H1 (cell line): Measurements from ENCODE around the gene STIL.

Experiments used
- CBX5 ChIP-seq: fragments of 300-800, 300-1000 bp; sonication (generic); IDR thresholded peaks from 2 replicates; pipeline ENCODE4 v1.7.1; 2016; ENCODE audit warnings: antibody characterized with exemption, low read length, low read depth
- CHD2 ChIP-seq: IDR thresholded peaks from 2 replicates; pipeline ENCODE4 v1.6.1; 2012; ENCODE audit warnings: low read length, improper control_type of control experiment
- CTCF ChIP-seq, 3 experiments: IDR thresholded peaks; 1 replicate in 2 of 3; 2 replicates in 1 of 3; pipeline versions ENCODE4 v1.5.1 to v1.6.1; 2011; ENCODE audit warnings: low read length in 3 of 3, mild to moderate bottlenecking in 3 of 3, inconsistent platforms in 2 of 3, low read depth in 1 of 3, moderate library complexity in 1 of 3; ENCODE audit not compliant: insufficient read depth in 1 of 3; ENCODE audit errors: control extremely low read depth in 1 of 3
- EP300 ChIP-seq, 2 experiments: IDR thresholded peaks; 1 replicate in 1 of 2; 2 replicates in 1 of 2; pipeline ENCODE4 v1.6.1; 2011 to 2012; ENCODE audit warnings: low read depth in 2 of 2, low read length in 2 of 2, mild to moderate bottlenecking in 2 of 2, borderline replicate concordance in 1 of 2, inconsistent platforms in 1 of 2, moderate library complexity in 1 of 2
- HDAC6 ChIP-seq: IDR thresholded peaks from one replicate; pipeline ENCODE4 v1.7.1; 2012; ENCODE audit warnings: low read depth, mild to moderate bottlenecking, inconsistent platforms, low read length, moderate library complexity
- JUND ChIP-seq: IDR thresholded peaks from 2 replicates; pipeline ENCODE4 v1.6.1; 2011; ENCODE audit warnings: mild to moderate bottlenecking, improper control_type of control experiment, low read length
- POLR2A ChIP-seq, 2 experiments: IDR thresholded peaks; 1 replicate in 1 of 2; 2 replicates in 1 of 2; pipeline ENCODE4 v1.6.1; 2011; ENCODE audit warnings: low read depth in 2 of 2, low read length in 2 of 2, mild to moderate bottlenecking in 2 of 2; ENCODE audit errors: control extremely low read depth in 1 of 2
- RAD21 ChIP-seq, 2 experiments: IDR thresholded peaks in 1 of 2; conservative IDR thresholded peaks in 1 of 2; 2 replicates each; pipeline ENCODE4 v1.6.1; 2011; ENCODE audit warnings: low read depth in 2 of 2, low read length in 2 of 2, improper control_type of control experiment in 1 of 2, inconsistent platforms in 1 of 2, mild to moderate bottlenecking in 1 of 2, moderate library complexity in 1 of 2
- RNF2 ChIP-seq: fragments of 200-900, 300-1000 bp; sonication (generic); IDR thresholded peaks from 2 replicates; pipeline ENCODE4 v1.7.1; 2016; ENCODE audit warnings: borderline replicate concordance, low read depth, mild to moderate bottlenecking, antibody characterized with exemption, low read length; ENCODE audit not compliant: poor library complexity, severe bottlenecking; ENCODE audit errors: missing control alignments
- RXRA ChIP-seq: IDR thresholded peaks from 2 replicates; pipeline ENCODE4 v1.6.1; 2011; ENCODE audit warnings: low read depth, mild to moderate bottlenecking, low read length, moderate library complexity; ENCODE audit not compliant: insufficient read depth

GRCh38 chr1:47209091-47209490 is 104.9 kb downstream of the STIL start:
- no peak for TF ChIP-seq CTCF (IDR thresholded peaks at IDR 0.05; ENCODE audit: control extremely low read depth in 1 of 3, insufficient read depth in 1 of 3, low read depth in 1 of 3, low read length in 3 of 3)
- TF ChIP-seq EP300 (IDR thresholded peaks at IDR 0.05; ENCODE audit: borderline replicate concordance in 1 of 2, low read depth in 2 of 2, low read length in 2 of 2) = no peak
- TF ChIP-seq CHD2 = no peak
- no peak for TF ChIP-seq POLR2A (IDR thresholded peaks at IDR 0.05; ENCODE audit: control extremely low read depth in 1 of 2, low read depth in 2 of 2, low read length in 2 of 2)
- no peak for TF ChIP-seq RAD21 (IDR thresholded peaks at IDR 0.05 in 1 of 2, conservative IDR thresholded peaks at IDR 0.05 in 1 of 2; ENCODE audit: low read depth in 2 of 2, low read length in 2 of 2)
- no peak for TF ChIP-seq JUND
- TF ChIP-seq RNF2 = no peak
- TF ChIP-seq RXRA = no peak
- no peak for TF ChIP-seq HDAC6
- TF ChIP-seq CBX5 = no peak
